Muscle of leg (tissue), 11 donors: ENCODE data around the gene NRCAM. TPM values are rescaled to one million over a fixed set of nuclear protein-coding genes. Genes with fewer than 3 reads are reported as not detected.

ENCODE experiments used
- DNase-seq: peaks from one replicate; pipeline ENCODE4 v3.0.0; 2013
- H3K27ac ChIP-seq: one replicate; pipeline ENCODE4 v1.5.1; 2013; ENCODE audit warnings: mild to moderate bottlenecking, low read length, control low read depth
- H3K27me3 ChIP-seq: one replicate; pipeline ENCODE4 v1.6.1; 2013; ENCODE audit warnings: low read length; ENCODE audit not compliant: control insufficient read depth, insufficient read depth
- H3K36me3 ChIP-seq: one replicate; pipeline ENCODE4 v1.6.1; 2013; ENCODE audit warnings: low read length; ENCODE audit not compliant: control insufficient read depth, insufficient read depth
- H3K4me1 ChIP-seq: one replicate; pipeline ENCODE4 v1.6.1; 2013; ENCODE audit warnings: low read length; ENCODE audit not compliant: control insufficient read depth, insufficient read depth
- H3K4me3 ChIP-seq: one replicate; pipeline ENCODE4 v1.5.1; 2013; ENCODE audit warnings: low read length, control low read depth
- H3K9me3 ChIP-seq: replicated peaks from 2 replicates; pipeline ENCODE4 v1.6.1; 2013; ENCODE audit warnings: low read depth, low read length; ENCODE audit not compliant: control insufficient read depth
- WGBS: methylation state at CpG from one replicate; pipeline ENCODE4 v1.1.5; 2013; ENCODE audit warnings: missing lambda C conversion rate; ENCODE audit not compliant: insufficient coverage; 5-methylcytosine and 5-hydroxymethylcytosine counted together
- polyA plus RNA-seq, 8 donors: library from polyadenylated mRNA; unstranded; fragments of 120-200 nt; gene quantifications; one replicate each; pipeline versions ENCODE4 v1.2.1 to v1.2.3, GENCODE V29; 2013; ENCODE audit warnings: inconsistent platforms in 1 of 8, low replicate concordance in 1 of 8; ENCODE audit not compliant: insufficient read length in 8 of 8, insufficient read depth in 1 of 8
- total RNA-seq: library from RNA; stranded (reverse); fragments of 120-200 nt; gene quantifications from one replicate; pipeline ENCODE4 v1.2.4, GENCODE V29; 2013

NRCAM gene
- total and polyA plus RNA-seq, 9 donors: 17.5 to 35.6 (median 23.3) TPM

GRCh38 chr7:108329514-108329913, 126.7 kb downstream of the NRCAM start:
- Histone ChIP-seq H3K36me3 (no peaks in the 10 kb centered on the region), H3K4me1 (no peaks in the 10 kb centered on the region)
- WGBS: 56% methylated on average over 1 of the region's 2 CpGs

DNA sequence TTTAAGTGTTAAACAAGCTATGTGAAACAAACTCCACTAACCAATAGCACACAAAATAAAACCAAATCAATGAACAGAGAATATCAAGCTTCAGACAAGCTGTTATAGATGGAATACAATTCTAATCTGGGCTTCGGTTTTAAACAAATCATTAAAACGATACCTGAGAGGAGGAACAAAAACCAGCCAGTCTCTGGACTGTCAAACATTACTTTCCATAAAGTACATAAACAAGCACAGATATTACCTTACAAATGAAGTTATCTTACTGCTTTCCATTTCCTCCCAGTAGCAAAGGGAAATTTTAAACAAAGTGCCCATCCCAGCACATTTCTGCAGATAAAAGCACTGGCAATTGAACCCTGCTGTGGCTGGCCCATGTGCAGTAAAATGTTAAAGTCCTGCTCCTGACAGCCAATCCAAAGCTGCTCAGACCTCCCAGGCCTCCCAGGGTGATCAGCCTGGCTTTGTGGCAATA, 128.0 kb downstream of the NRCAM start:
- no peaks in the 10 kb centered on the region for H3K36me3 ChIP-seq
- no peak for DNase-seq
- WGBS: no CpG with 5 or more reads among the region's 2 CpGs

More at GRCh38 chr7:108329514-108329913, 126.7 kb downstream of the NRCAM start:
- DNase-seq: no peak
- no peaks in the 10 kb centered on the region for H3K9me3 ChIP-seq
- no peak overlapping the region for H3K4me3 ChIP-seq
- no peaks in the 10 kb centered on the region for H3K27me3 ChIP-seq
- no peak overlapping the region for H3K27ac ChIP-seq

GRCh38 chr7:108327353-108327752, 128.9 kb downstream of the NRCAM start:
- Histone ChIP-seq H3K4me1 (no peaks in the 10 kb centered on the region), H3K9me3 (no peaks in the 10 kb centered on the region), H3K27me3 (no peaks in the 10 kb centered on the region), H3K36me3 (no peaks in the 10 kb centered on the region), H3K4me3 (no peak overlapping the region), H3K27ac (no peak overlapping the region)
- no peak for DNase-seq

More for the DNA sequence above, 128.0 kb downstream of the NRCAM start:
- no peaks in the 10 kb centered on the region for H3K27me3 ChIP-seq
- no peaks in the 10 kb centered on the region for H3K4me1 ChIP-seq
- no peaks in the 10 kb centered on the region for H3K9me3 ChIP-seq
- H3K27ac ChIP-seq: no peak overlapping the region
- no peak overlapping the region for H3K4me3 ChIP-seq

DNA sequence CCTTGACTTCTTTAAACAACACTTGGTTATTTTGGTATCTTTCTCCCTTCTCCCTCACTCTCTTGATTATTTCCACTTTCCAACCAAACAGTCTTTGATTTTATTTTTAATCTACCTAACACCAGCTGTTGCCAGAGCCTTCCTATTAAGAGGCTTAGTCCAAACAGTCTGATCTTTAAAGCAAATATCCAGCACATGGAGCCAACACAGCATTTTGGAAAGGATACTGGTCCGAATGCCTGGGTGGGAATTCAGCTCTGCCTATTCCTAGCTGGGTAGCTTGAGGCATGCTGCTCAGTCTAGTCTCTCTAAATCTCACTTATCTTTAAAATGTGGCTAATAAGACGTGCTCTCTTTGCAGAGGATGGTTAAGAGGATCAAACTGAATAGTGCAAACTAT, 129.3 kb downstream of the NRCAM start:
- no peaks in the 10 kb centered on the region for H3K36me3 ChIP-seq
- H3K4me1 ChIP-seq: no peaks in the 10 kb centered on the region
- no peak for DNase-seq
- WGBS: no CpG with 5 or more reads among the region's 2 CpGs
- H3K27me3 ChIP-seq: no peaks in the 10 kb centered on the region
- H3K9me3 ChIP-seq: no peaks in the 10 kb centered on the region
- H3K27ac ChIP-seq: no peak overlapping the region
- no peak overlapping the region for H3K4me3 ChIP-seq

DNA sequence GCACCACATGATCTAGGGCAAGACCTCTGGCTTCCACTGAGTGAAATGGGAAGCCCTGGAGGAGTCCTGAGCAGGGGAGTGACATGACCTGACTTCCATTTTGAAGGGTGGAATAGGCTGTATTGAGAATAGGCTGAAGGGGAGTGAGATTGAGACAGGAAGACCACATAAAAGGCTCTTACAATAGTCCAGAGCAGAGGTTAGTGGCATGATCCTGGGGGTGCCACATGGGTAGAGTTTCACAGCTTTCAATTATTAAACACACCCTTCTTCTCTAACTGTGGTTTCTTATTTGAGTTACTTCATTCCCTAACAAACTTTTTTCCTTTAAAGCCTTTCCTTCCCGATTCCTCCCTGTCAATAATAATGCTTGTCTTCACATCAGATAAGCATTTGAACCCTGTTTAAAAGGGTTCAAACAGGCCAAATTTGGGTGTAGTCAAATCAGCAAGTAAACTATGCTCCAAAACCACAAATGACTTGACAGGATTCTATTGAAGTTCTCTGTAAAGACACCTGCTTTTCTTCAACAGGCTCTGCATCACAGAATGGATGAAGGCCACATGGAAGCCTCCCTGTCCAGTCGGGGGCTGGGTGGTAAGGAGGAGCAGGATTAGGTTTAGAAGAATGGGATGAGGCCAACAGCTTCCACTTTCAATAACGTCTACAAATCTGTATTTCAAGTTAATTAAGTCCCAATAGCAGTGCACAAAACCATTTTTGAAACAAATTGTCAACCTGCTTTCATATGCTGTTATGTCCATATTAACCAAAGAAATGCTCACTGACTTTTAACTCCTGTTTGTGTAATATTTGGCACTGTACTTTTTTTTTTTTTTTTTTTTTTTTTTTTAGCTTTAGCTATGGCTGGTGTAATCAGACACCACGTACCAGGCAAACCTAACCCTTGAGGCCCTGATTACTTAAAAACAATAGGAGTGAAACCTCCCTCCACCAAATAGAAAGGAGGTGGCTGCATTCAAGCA, 131.9 kb downstream of the NRCAM start:
- no CpG with 5 or more reads among the region's 4 CpGs for WGBS
- H3K4me1 ChIP-seq: no peaks in the 10 kb centered on the region

DNA sequence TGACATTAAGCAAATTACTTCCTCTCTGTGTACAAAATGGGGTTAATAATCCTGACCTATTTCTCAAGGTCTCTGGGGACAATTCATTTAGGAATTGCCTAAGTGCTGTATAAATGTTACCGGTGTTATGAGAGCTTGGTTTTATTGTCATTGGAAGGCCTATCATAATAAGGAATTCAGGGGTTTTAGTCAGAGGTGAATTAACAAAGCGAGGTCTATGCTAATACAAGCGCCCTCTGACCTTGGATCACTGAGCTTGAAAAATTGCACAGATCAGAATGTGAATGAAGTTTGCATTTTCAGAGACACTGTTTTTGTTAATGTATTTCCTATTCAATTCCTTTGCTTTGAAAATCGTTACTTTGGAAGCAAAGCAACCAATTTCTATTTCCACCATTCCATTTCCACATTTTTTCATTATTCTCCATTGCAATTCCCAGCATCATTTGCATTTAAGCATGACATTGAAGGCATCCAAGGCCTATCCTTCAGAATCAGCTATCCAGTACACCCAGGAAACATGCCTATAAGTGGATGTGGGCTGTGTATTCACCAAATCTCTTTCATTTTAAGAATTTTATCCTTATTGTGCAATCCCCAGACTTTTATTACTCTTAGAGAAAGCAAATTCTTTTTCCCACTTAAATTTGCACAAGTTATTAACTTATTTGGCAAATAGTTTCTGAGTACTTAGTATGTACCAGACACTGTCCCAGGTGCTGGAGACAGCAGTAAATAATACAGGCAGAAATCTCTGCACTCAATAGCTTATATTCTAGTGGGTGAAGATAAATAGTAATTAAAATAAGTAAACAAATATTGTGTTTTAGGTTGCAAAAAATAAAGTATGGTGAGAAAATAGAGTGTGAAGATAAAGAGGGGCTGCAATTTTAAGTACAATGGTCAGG, 133.1 kb downstream of the NRCAM start:
- Histone ChIP-seq H3K27me3 (no peaks in the 10 kb centered on the region), H3K4me3 (no peak overlapping the region), H3K4me1 (no peaks in the 10 kb centered on the region), H3K9me3 (no peaks in the 10 kb centered on the region), H3K36me3 (no peaks in the 10 kb centered on the region), H3K27ac (no peak overlapping the region)
- DNase-seq: no peak
- 69% methylated on average over 2 of the region's 4 CpGs for WGBS

More for the DNA sequence above, 131.9 kb downstream of the NRCAM start:
- Histone ChIP-seq H3K4me3 (no peak overlapping the region), H3K36me3 (no peaks in the 10 kb centered on the region), H3K27me3 (no peaks in the 10 kb centered on the region), H3K27ac (no peak overlapping the region), H3K9me3 (no peaks in the 10 kb centered on the region)
- DNase-seq: no peak

DNA sequence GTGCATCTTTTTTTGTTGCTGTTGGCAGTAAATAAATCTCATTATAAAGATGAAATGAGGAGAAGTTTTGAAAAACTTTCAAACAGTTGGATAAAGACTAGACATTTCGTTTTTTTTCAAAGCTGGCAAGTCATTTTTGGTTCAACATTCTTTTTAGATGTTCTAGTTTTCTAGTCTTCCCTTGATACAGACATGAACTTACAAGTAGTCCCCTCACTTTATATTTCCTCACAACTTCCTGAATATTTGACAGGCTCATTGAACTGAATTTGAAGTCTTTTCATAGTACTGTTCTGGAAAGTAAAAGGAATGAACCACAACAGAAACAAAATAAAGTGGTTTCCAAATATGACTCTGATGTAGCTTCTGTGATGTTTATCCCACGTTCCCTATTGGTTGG, 134.2 kb downstream of the NRCAM start:
- no peaks in the 10 kb centered on the region for H3K9me3 ChIP-seq
- no peak for DNase-seq
- H3K4me1 ChIP-seq: no peaks in the 10 kb centered on the region
- WGBS: 100% methylated on average over 1 of the region's 2 CpGs
- no peak overlapping the region for H3K4me3 ChIP-seq
- H3K36me3 ChIP-seq: no peaks in the 10 kb centered on the region
- no peaks in the 10 kb centered on the region for H3K27me3 ChIP-seq
- no peak overlapping the region for H3K27ac ChIP-seq

- H3K4me1 ChIP-seq: no peaks in the 10 kb centered on the region
- H3K27me3 ChIP-seq: no peaks in the 10 kb centered on the region
- no peak overlapping the region for H3K4me3 ChIP-seq
- no peak overlapping the region for H3K27ac ChIP-seq
- DNase-seq: no peak
- H3K9me3 ChIP-seq: no peaks in the 10 kb centered on the region
- no peaks in the 10 kb centered on the region for H3K36me3 ChIP-seq
- WGBS: no CpG with 5 or more reads among the region's 1 CpG
These were observed 134.9 kb downstream of the NRCAM start for GRCh38 chr7:108321359-108321758.

- Histone ChIP-seq H3K4me1 (no peaks in the 10 kb centered on the region), H3K9me3 (no peaks in the 10 kb centered on the region), H3K27ac (no peak overlapping the region), H3K4me3 (no peak overlapping the region), H3K36me3 (no peaks in the 10 kb centered on the region), H3K27me3 (no peaks in the 10 kb centered on the region)
- no CpG with 5 or more reads among the region's 1 CpG for WGBS
- no peak for DNase-seq
These were observed 139.5 kb downstream of the NRCAM start for GRCh38 chr7:108316708-108317107.

- Histone ChIP-seq H3K27ac (no peak overlapping the region), H3K4me3 (no peak overlapping the region), H3K36me3 (no peaks in the 10 kb centered on the region), H3K4me1 (no peaks in the 10 kb centered on the region), H3K27me3 (no peaks in the 10 kb centered on the region), H3K9me3 (no peaks in the 10 kb centered on the region)
- no peak for DNase-seq
These were observed 141.7 kb downstream of the NRCAM start for GRCh38 chr7:108314551-108314950.
